SH-SY5Y (cell line): Measurements from ENCODE around the gene DIP2C.

Source experiments
- GATA2 ChIP-seq: IDR thresholded peaks from 2 replicates; pipeline ENCODE4 v1.6.1; 2011; ENCODE audit warnings: mild to moderate bottlenecking, low read depth, low read length
- GATA3 ChIP-seq: IDR thresholded peaks from 2 replicates; pipeline ENCODE4 v1.6.1; 2011; ENCODE audit warnings: low read depth, mild to moderate bottlenecking, low read length, moderate library complexity

DNA sequence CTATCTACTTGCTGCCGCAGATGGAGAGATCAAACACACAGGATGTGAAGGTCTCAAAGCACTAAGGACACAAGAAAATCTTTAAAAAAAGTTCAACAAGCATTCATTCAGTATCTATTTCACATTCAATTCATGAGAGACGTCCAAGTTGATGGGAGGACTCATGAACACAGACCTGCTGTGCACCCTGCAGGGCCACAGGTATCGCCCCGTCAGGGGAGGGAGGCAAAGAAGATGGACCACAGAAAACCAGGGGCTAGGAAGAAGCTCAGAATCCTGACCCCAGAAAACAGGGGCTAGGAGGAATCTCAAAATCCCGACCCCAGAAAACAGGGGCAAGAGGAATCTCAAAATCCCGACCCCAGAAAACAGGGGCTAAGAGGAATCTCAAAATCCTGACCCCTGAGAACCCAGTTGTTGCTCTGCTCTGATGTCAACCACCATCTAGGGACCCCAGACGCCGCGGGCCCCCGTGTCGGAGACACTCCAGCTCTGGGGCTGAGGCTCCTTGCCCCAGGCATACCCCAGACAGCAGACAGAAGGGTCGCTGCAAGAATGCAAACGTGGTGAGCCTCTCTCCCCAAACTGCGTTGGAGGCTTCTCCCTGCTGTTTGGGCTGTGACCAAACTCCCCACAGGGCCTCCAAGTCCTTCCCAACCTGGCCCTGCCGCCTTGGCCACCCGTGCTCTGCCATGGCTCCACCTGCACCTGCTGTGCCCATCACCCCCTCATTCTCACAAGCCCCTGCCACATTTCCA is 197.6 kb downstream of the DIP2C start:
- TF ChIP-seq GATA3: no peak
- TF ChIP-seq GATA2: no peak
